Smooth muscle cell of the brain vasculature (primary cell): ENCODE data around the gene EXOSC2.

Experiments
- DNase-seq: peaks from one replicate; pipeline ENCODE4 v3.0.0-alpha.2; 2012; ENCODE audit warnings: low read depth, low spot score

EXOSC2 gene

GRCh38 chr9:130696996-130697395 lies 3.4 kb downstream of the EXOSC2 start:
- DNase-seq, result no peak

- DNase-seq, result no peak
These were observed 4.9 kb downstream of the EXOSC2 start for GRCh38 chr9:130698514-130698913.

- DNase-seq, result no peak
These were observed 5.5 kb downstream of the EXOSC2 start for GRCh38 chr9:130699047-130699446.

GRCh38 chr9:130701059-130702022 lies 7.8 kb downstream of the EXOSC2 start:
- DNase-seq, result peak; percentile 72

GRCh38 chr9:130703501-130703900 lies 9.9 kb downstream of the EXOSC2 start:
- no peak for DNase-seq

- DNase-seq, result peak; percentile 61
These were observed 13.8 kb downstream of the EXOSC2 start for GRCh38 chr9:130707225-130707976.

- no peak for DNase-seq
These were observed 17.3 kb downstream of the EXOSC2 start for GRCh38 chr9:130710822-130711352.

GRCh38 chr9:130711469-130711868 lies 17.9 kb downstream of the EXOSC2 start:
- DNase-seq, result no peak

- DNase-seq, result peak; percentile 95
These were observed 19.1 kb downstream of the EXOSC2 start for GRCh38 chr9:130712564-130713285.

- no peak for DNase-seq
These were observed 19.8 kb downstream of the EXOSC2 start for GRCh38 chr9:130713286-130713960.

GRCh38 chr9:130714586-130715110 lies 21.1 kb downstream of the EXOSC2 start:
- DNase-seq, result no peak

GRCh38 chr9:130715270-130715669 lies 21.7 kb downstream of the EXOSC2 start:
- DNase-seq, result no peak

GRCh38 chr9:130718562-130718961 lies 25.0 kb downstream of the EXOSC2 start:
- DNase-seq, result no peak

- no peak for DNase-seq
These were observed 27.2 kb downstream of the EXOSC2 start for GRCh38 chr9:130720762-130721161.

- DNase-seq, result no peak
These were observed 35.1 kb downstream of the EXOSC2 start for GRCh38 chr9:130728721-130729120.

GRCh38 chr9:130729145-130729544 lies 35.6 kb downstream of the EXOSC2 start:
- no peak for DNase-seq

GRCh38 chr9:130731355-130731754 lies 37.8 kb downstream of the EXOSC2 start:
- DNase-seq, result no peak

GRCh38 chr9:130732136-130732535 lies 38.6 kb downstream of the EXOSC2 start:
- DNase-seq, result no peak

- DNase-seq, result no peak
These were observed 39.2 kb downstream of the EXOSC2 start for GRCh38 chr9:130732793-130733221.

- no peak for DNase-seq
These were observed 42.0 kb downstream of the EXOSC2 start for GRCh38 chr9:130735566-130735965.

- no peak for DNase-seq
These were observed 43.3 kb downstream of the EXOSC2 start for GRCh38 chr9:130736834-130737233.
